HEK293T (cell line): ENCODE measurements around the gene STEEP1.

Experiments
- BHLHE40 ChIP-seq: fragments of 450-650 bp; IDR thresholded peaks from 2 replicates; pipeline ENCODE4 v1.6.1; 2016; ENCODE audit warnings: mild to moderate bottlenecking, moderate library complexity, borderline replicate concordance
- FOXA1 ChIP-seq: fragments of 450-650 bp; IDR thresholded peaks from 2 replicates; pipeline ENCODE4 v1.6.1; 2016; ENCODE audit warnings: mild to moderate bottlenecking
- FOXM1 ChIP-seq: fragments of 450-650 bp; IDR thresholded peaks from 2 replicates; pipeline ENCODE4 v1.6.1; 2017; ENCODE audit warnings: mild to moderate bottlenecking, borderline replicate concordance
- SP1 ChIP-seq: fragments of 450-650 bp; IDR thresholded peaks from 2 replicates; pipeline ENCODE4 v1.6.1; 2017
- TF ChIP-seq, protein P1 (sequence below): fragments of 450-650 bp; IDR thresholded peaks from 2 replicates; pipeline ENCODE4 v1.6.1; 2016

DNA sequence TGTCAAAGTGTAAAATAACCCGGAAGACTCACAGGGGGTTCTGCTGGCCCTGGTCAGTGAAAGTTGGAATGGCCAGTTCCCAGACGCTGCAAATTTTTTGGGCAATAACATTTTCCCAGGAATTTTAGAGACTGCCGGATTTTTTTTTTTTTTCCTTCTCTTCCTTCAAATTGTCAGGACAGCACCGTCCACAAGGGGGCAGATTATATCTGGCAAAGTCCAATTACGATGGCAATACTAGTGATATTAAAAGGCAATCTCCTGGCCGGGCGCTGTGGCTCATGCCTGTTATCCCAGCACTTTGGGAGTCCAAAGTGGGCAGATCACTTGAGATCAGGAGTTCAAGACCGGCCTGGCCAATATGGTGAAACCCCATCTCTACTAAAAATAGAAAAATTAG, 76.5 kb downstream of the STEEP1 start:
- TF ChIP-seq FOXM1 (no peak), SP1 (no peak), FOXA1 (no peak), BHLHE40 (no peak)
- TF ChIP-seq, protein P1, sequence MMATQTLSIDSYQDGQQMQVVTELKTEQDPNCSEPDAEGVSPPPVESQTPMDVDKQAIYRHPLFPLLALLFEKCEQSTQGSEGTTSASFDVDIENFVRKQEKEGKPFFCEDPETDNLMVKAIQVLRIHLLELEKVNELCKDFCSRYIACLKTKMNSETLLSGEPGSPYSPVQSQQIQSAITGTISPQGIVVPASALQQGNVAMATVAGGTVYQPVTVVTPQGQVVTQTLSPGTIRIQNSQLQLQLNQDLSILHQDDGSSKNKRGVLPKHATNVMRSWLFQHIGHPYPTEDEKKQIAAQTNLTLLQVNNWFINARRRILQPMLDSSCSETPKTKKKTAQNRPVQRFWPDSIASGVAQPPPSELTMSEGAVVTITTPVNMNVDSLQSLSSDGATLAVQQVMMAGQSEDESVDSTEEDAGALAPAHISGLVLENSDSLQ = no peak
